ENCODE data around the gene KLF3.

KLF3 gene

GRCh38 chr4:38745881-38746280 lies 81.9 kb downstream of the KLF3 start:
- POLR2A ChIA-PET = no interaction called here
- H3K4me3 ChIP-seq (ENCODE audit: low read depth, low read length) = no peak overlapping the region
- no peak for TF ChIP-seq BCL11B (tag by site-specific recombination; IDR thresholded peaks at IDR 0.05; ENCODE audit: low read depth)
- no peak for TF ChIP-seq ZNF155 (tag by site-specific recombination; IDR thresholded peaks at IDR 0.05)
- no peak for TF ChIP-seq ZNF837 (tag by site-specific recombination; IDR thresholded peaks at IDR 0.05)
- TF ChIP-seq ZNF670 (tag by site-specific recombination; IDR thresholded peaks at IDR 0.05; ENCODE audit: low read depth) = no peak
- TF ChIP-seq ZNF16 (tag by site-specific recombination; IDR thresholded peaks at IDR 0.05; ENCODE audit: low read depth) = no peak
- no peak for TF ChIP-seq ZBTB8A (tag by site-specific recombination; IDR thresholded peaks at IDR 0.05)
- TF ChIP-seq ZNF692 (tag by site-specific recombination; IDR thresholded peaks at IDR 0.05) = no peak
- no peak for TF ChIP-seq ZSCAN16 (tag by site-specific recombination; IDR thresholded peaks at IDR 0.05)
- no peak for TF ChIP-seq ZSCAN30 (tag by site-specific recombination; IDR thresholded peaks at IDR 0.05)
- no peak for TF ChIP-seq ZNF2 (tag by site-specific recombination; IDR thresholded peaks at IDR 0.05)
- no peak for TF ChIP-seq ZSCAN18 (tag by site-specific recombination; IDR thresholded peaks at IDR 0.05)
- TF ChIP-seq SCRT2 (tag by site-specific recombination; IDR thresholded peaks at IDR 0.05) = no peak
- TF ChIP-seq ZNF423 (tag by site-specific recombination; IDR thresholded peaks at IDR 0.05) = no peak
- TF ChIP-seq ZNF624 (tag by site-specific recombination; IDR thresholded peaks at IDR 0.05) = no peak
- no peak for TF ChIP-seq ZNF548 (tag by site-specific recombination; IDR thresholded peaks at IDR 0.05)
- no peak for TF ChIP-seq ZNF26 (tag by site-specific recombination; IDR thresholded peaks at IDR 0.05)
- TF ChIP-seq ZSCAN4 (tag by site-specific recombination; IDR thresholded peaks at IDR 0.05) = no peak
- TF ChIP-seq ZNF157 (tag by site-specific recombination; IDR thresholded peaks at IDR 0.05) = no peak

GRCh38 chr4:38747629-38748028 lies 83.6 kb downstream of the KLF3 start:
- H3K4me3 ChIP-seq (ENCODE audit: low read depth, low read length) = no peak overlapping the region
- H3K27ac ChIP-seq (ENCODE audit: extremely low read depth, low read depth, low read length) = no peak overlapping the region
- H3K36me3 ChIP-seq (ENCODE audit: control insufficient read depth in 2 of 2, insufficient read depth in 1 of 2, low read length in 2 of 2) = no peaks in the 10 kb centered on the region
- no peaks in the 10 kb centered on the region for H3K9me3 ChIP-seq (ENCODE audit: control insufficient read depth, insufficient read depth, low read depth, low read length)
- ChIA-PET CTCF (no interaction called here), POLR2A (no interaction called here)
- 0 out of 2 replicates have a peak, but pooled peaks cover 1% of the 10 kb centered on the region for H3K4me1 ChIP-seq (ENCODE audit: control insufficient read depth, insufficient read depth, low read length)
- TF ChIP-seq SETDB1 (IDR thresholded peaks at IDR 0.05; ENCODE audit: insufficient read length, low read length) = peak; percentile 57
- no peak for TF ChIP-seq ZNF223 (tag by site-specific recombination; IDR thresholded peaks at IDR 0.05)

More at GRCh38 chr4:38745881-38746280, 81.9 kb downstream of the KLF3 start:
- H3K9me3 ChIP-seq (ENCODE audit: control insufficient read depth, insufficient read depth, low read depth, low read length) = no peaks in the 10 kb centered on the region
- CTCF ChIA-PET = interaction anchor here (0.6 to 1.3 kb wide), 2 partner anchors 15 to 416 kb away, joined by 4 to 5 read pairs; no protein-coding TSS in a partner anchor
- no peak overlapping the region for H3K27ac ChIP-seq (ENCODE audit: extremely low read depth, low read depth, low read length)
- no peaks in the 10 kb centered on the region for H3K4me1 ChIP-seq (ENCODE audit: control insufficient read depth, insufficient read depth, low read length)
- H3K36me3 ChIP-seq (ENCODE audit: control insufficient read depth in 2 of 2, insufficient read depth in 1 of 2, low read length in 2 of 2) = no peaks in the 10 kb centered on the region
